Activated naive CD4-positive, alpha-beta T cell treated with anti-CD3 and anti-CD28 coated beads, Interleukin-2, amount 10 ng/mL, durations not matched to agents 7 days and 5 days (primary cell): ENCODE measurements around the gene COX19.

ENCODE experiments used
- CTCF ChIA-PET: fragments of 350-600 bp; sonication (Branson Sonifier 250); formaldehyde crosslinking; loops from one replicate; lab custom pipeline; 2021; ENCODE audit warnings: antibody characterized with exemption; lab: Charles Lee
- DNase-seq: peaks from one replicate; pipeline ENCODE4 v3.0.0-alpha.2; 2020
- H3K27ac Mint-ChIP-seq: one replicate; pipeline ENCODE4 v1.8.0; 2021; ENCODE audit warnings: mild to moderate bottlenecking, moderate library complexity, mixed read lengths
- H3K27me3 Mint-ChIP-seq: one replicate; pipeline ENCODE4 v1.8.0; 2021; ENCODE audit warnings: mild to moderate bottlenecking, mixed read lengths
- H3K36me3 Mint-ChIP-seq: one replicate; pipeline ENCODE4 v1.8.0; 2021; ENCODE audit warnings: mixed read lengths
- H3K4me1 Mint-ChIP-seq: one replicate; pipeline ENCODE4 v1.8.0; 2021; ENCODE audit warnings: mixed read lengths
- H3K4me3 Mint-ChIP-seq: one replicate; pipeline ENCODE4 v1.8.0; 2021; ENCODE audit warnings: mild to moderate bottlenecking, moderate library complexity, mixed read lengths
- H3K9me3 Mint-ChIP-seq: one replicate; pipeline ENCODE4 v1.8.0; 2021; ENCODE audit warnings: mixed read lengths

Gene COX19

GRCh38 chr7:990933-991728 lies 15.8 kb upstream of the COX19 start:
- Mint-ChIP-seq H3K4me3 (no peak overlapping the region), H3K27ac (no peak overlapping the region), H3K9me3 (no peaks in the 10 kb centered on the region), H3K27me3 (peaks cover 14% of the 10 kb centered on the region), H3K4me1 (no peaks in the 10 kb centered on the region), H3K36me3 (no peaks in the 10 kb centered on the region)
- no peak for DNase-seq
- CTCF ChIA-PET, result interaction anchor here (3.2 to 8.7 kb wide), 5 partner anchors 15 to 178 kb away, joined by 18 to 247 read pairs (median 43); partner anchors contain the start of genes COX19 and GPR146

- Mint-ChIP-seq H3K9me3 (no peaks in the 10 kb centered on the region), H3K36me3 (no peaks in the 10 kb centered on the region), H3K4me3 (no peak overlapping the region), H3K27me3 (peaks cover 14% of the 10 kb centered on the region), H3K27ac (no peak overlapping the region), H3K4me1 (no peaks in the 10 kb centered on the region)
- CTCF ChIA-PET, result interaction anchor here (4.9 to 8.7 kb wide), 2 partner anchors 15 to 74 kb away, joined by 51 to 247 read pairs; partner anchors contain the start of gene COX19
- no peak for DNase-seq
Measured at GRCh38 chr7:990352-990932, 15.1 kb upstream of the COX19 start.

GRCh38 chr7:988963-989529 lies 13.7 kb upstream of the COX19 start:
- Mint-ChIP-seq H3K9me3 (no peaks in the 10 kb centered on the region), H3K27me3 (peaks cover 14% of the 10 kb centered on the region), H3K27ac (no peak overlapping the region), H3K4me3 (no peak overlapping the region), H3K36me3 (no peaks in the 10 kb centered on the region), H3K4me1 (no peaks in the 10 kb centered on the region)
- CTCF ChIA-PET, result interaction anchor here (1.1 to 2.0 kb wide), 2 partner anchors 15 to 76 kb away, joined by 3 to 5 read pairs; no protein-coding TSS in a partner anchor
- no peak for DNase-seq

- CTCF ChIA-PET, result interaction anchor here (1.1 to 2.0 kb wide), 2 partner anchors 15 to 77 kb away, joined by 3 to 5 read pairs; no protein-coding TSS in a partner anchor
- no peak for DNase-seq
- Mint-ChIP-seq H3K4me3 (no peak overlapping the region), H3K36me3 (no peaks in the 10 kb centered on the region), H3K4me1 (no peaks in the 10 kb centered on the region), H3K9me3 (no peaks in the 10 kb centered on the region), H3K27me3 (peaks cover 14% of the 10 kb centered on the region), H3K27ac (no peak overlapping the region)
Measured at GRCh38 chr7:988426-988911, 13.1 kb upstream of the COX19 start.

GRCh38 chr7:987909-988308 lies 12.6 kb upstream of the COX19 start:
- H3K27ac Mint-ChIP-seq, result no peak overlapping the region
- H3K9me3 Mint-ChIP-seq, result no peaks in the 10 kb centered on the region
- H3K4me3 Mint-ChIP-seq, result no peak overlapping the region
- no peaks in the 10 kb centered on the region for H3K4me1 Mint-ChIP-seq
- H3K36me3 Mint-ChIP-seq, result no peaks in the 10 kb centered on the region
- H3K27me3 Mint-ChIP-seq, result peaks cover 10% of the 10 kb centered on the region
- DNase-seq, result no peak
- CTCF ChIA-PET, result interaction anchor here (2.0 kb wide), 1 partner anchor 78 kb away, joined by 5 read pairs; no protein-coding TSS in a partner anchor

- CTCF ChIA-PET, result interaction anchor here (2.0 kb wide), 1 partner anchor 78 kb away, joined by 5 read pairs; no protein-coding TSS in a partner anchor
Measured at GRCh38 chr7:986766-987751, 11.7 kb upstream of the COX19 start.

GRCh38 chr7:985915-986741 lies 10.8 kb upstream of the COX19 start:
- Mint-ChIP-seq H3K9me3 (no peaks in the 10 kb centered on the region), H3K27me3 (peaks cover 10% of the 10 kb centered on the region), H3K27ac (no peak overlapping the region), H3K4me3 (no peak overlapping the region), H3K4me1 (no peaks in the 10 kb centered on the region), H3K36me3 (no peaks in the 10 kb centered on the region)
- CTCF ChIA-PET, result no interaction called here
- no peak for DNase-seq

More at GRCh38 chr7:986766-987751, 11.7 kb upstream of the COX19 start:
- no peak overlapping the region for H3K27ac Mint-ChIP-seq
- no peaks in the 10 kb centered on the region for H3K9me3 Mint-ChIP-seq
- no peaks in the 10 kb centered on the region for H3K4me1 Mint-ChIP-seq
- no peaks in the 10 kb centered on the region for H3K36me3 Mint-ChIP-seq
- no peak overlapping the region for H3K4me3 Mint-ChIP-seq
- no peak for DNase-seq
- H3K27me3 Mint-ChIP-seq, result peaks cover 10% of the 10 kb centered on the region

- no peak for DNase-seq
- Mint-ChIP-seq H3K4me3 (no peak overlapping the region), H3K9me3 (no peaks in the 10 kb centered on the region), H3K4me1 (no peaks in the 10 kb centered on the region), H3K27ac (no peak overlapping the region), H3K36me3 (no peaks in the 10 kb centered on the region), H3K27me3 (peaks cover 10% of the 10 kb centered on the region)
- CTCF ChIA-PET, result interaction anchor here (1.2 kb wide), 1 partner anchor 8 kb away, joined by 5 read pairs; no protein-coding TSS in a partner anchor
Measured at GRCh38 chr7:985127-985416, 9.7 kb upstream of the COX19 start.

GRCh38 chr7:984361-985126 lies 9.2 kb upstream of the COX19 start:
- DNase-seq, result no peak
- Mint-ChIP-seq H3K27me3 (peaks cover 15% of the 10 kb centered on the region), H3K27ac (no peak overlapping the region), H3K4me1 (no peaks in the 10 kb centered on the region), H3K9me3 (no peaks in the 10 kb centered on the region), H3K4me3 (no peak overlapping the region), H3K36me3 (no peaks in the 10 kb centered on the region)
- CTCF ChIA-PET, result interaction anchor here (1.2 kb wide), 1 partner anchor 8 kb away, joined by 5 read pairs; no protein-coding TSS in a partner anchor

- Mint-ChIP-seq H3K9me3 (no peaks in the 10 kb centered on the region), H3K4me3 (no peak overlapping the region), H3K36me3 (no peaks in the 10 kb centered on the region), H3K27me3 (peaks cover 14% of the 10 kb centered on the region), H3K27ac (no peak overlapping the region), H3K4me1 (no peaks in the 10 kb centered on the region)
- CTCF ChIA-PET, result interaction anchor here (1.2 kb wide), 1 partner anchor 9 kb away, joined by 5 read pairs; no protein-coding TSS in a partner anchor
- no peak for DNase-seq
Measured at GRCh38 chr7:983616-984071, 8.3 kb upstream of the COX19 start.

GRCh38 chr7:983004-983615 lies 7.8 kb upstream of the COX19 start, which contains the start of gene CYP2W1:
TSS of gene CYP2W1 (plus strand) at chr7:983181. CDS start at chr7:983212, 31 bp downstream.
- Mint-ChIP-seq H3K27ac (no peak within 1 kb of the TSS), H3K4me1 (no peaks in the 10 kb centered on the region), H3K27me3 (peaks cover 14% of the 10 kb centered on the region), H3K4me3 (no peak within 1 kb of the TSS), H3K9me3 (no peaks in the 10 kb centered on the region), H3K36me3 (no peaks in the 10 kb centered on the region)
- CTCF ChIA-PET, result interaction anchor here (0.9 to 1.8 kb wide), 2 partner anchors 10 to 29 kb away, joined by 3 to 10 read pairs; partner anchors contain the start of gene ADAP1
- no peak for DNase-seq
